ENCODE results near the gene TSPAN9.

DNA sequence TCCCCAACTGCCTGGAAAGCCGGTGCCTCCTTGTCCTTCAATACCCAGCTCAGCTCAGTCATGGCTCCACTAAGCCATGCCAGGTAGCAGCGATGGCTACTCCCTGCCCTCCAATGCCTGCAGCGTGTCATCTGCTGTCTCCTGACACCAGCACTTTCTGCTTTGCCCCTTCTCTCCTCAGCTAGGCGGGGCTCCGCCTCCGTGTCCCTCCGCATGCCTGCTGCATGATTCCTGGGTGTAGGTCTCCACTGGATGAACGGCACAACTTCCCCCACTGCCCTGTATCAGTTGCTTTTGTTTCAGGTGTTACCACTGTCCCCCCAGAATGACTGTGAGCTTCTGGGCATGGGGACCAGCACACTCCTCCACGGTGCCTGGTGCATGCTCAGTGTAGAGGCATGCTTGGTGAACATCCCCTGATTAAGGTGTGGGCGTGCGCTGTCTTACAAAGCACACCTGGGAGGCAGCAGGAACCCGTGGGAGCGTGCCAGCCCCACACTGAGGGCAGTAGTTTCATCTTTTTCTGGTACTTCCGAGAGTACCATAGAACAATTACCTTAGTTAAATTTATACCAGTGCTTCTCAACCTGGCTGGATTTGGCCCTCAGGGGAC lies 234.4 kb downstream of the TSPAN9 start:
- TF ChIP-seq, protein P1, sequence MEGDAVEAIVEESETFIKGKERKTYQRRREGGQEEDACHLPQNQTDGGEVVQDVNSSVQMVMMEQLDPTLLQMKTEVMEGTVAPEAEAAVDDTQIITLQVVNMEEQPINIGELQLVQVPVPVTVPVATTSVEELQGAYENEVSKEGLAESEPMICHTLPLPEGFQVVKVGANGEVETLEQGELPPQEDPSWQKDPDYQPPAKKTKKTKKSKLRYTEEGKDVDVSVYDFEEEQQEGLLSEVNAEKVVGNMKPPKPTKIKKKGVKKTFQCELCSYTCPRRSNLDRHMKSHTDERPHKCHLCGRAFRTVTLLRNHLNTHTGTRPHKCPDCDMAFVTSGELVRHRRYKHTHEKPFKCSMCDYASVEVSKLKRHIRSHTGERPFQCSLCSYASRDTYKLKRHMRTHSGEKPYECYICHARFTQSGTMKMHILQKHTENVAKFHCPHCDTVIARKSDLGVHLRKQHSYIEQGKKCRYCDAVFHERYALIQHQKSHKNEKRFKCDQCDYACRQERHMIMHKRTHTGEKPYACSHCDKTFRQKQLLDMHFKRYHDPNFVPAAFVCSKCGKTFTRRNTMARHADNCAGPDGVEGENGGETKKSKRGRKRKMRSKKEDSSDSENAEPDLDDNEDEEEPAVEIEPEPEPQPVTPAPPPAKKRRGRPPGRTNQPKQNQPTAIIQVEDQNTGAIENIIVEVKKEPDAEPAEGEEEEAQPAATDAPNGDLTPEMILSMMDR (IDR thresholded peaks at IDR 0.05), result no peak
- TF ChIP-seq POLR2AphosphoS5 (IDR thresholded peaks at IDR 0.05), result no peak
